Ishikawa (cell line): ENCODE results near the gene AP1B1.

Experiments used
- CEBPB ChIP-seq: IDR thresholded peaks from 2 replicates; pipeline ENCODE4 v1.6.1; 2012
- CREB1 ChIP-seq: IDR thresholded peaks from 2 replicates; pipeline ENCODE4 v1.6.1; 2012; ENCODE audit warnings: low read depth
- EGR1 ChIP-seq: IDR thresholded peaks from 2 replicates; pipeline ENCODE4 v1.6.1; 2012
- EP300 ChIP-seq: IDR thresholded peaks from 2 replicates; pipeline ENCODE4 v1.6.1; 2012; ENCODE audit warnings: borderline replicate concordance
- FOXM1 ChIP-seq: IDR thresholded peaks from 2 replicates; pipeline ENCODE4 v1.6.1; 2012; ENCODE audit warnings: low read depth, borderline replicate concordance
- MAX ChIP-seq: IDR thresholded peaks from 2 replicates; pipeline ENCODE4 v1.6.1; 2012
- NFIC ChIP-seq: IDR thresholded peaks from 2 replicates; pipeline ENCODE4 v1.6.1; 2012
- RAD21 ChIP-seq: IDR thresholded peaks from 2 replicates; pipeline ENCODE4 v1.6.1; 2012; ENCODE audit warnings: low read depth
- REST ChIP-seq: IDR thresholded peaks from 2 replicates; pipeline ENCODE4 v1.6.1; 2012; ENCODE audit warnings: low read depth, mild to moderate bottlenecking
- TAF1 ChIP-seq: IDR thresholded peaks from 2 replicates; pipeline ENCODE4 v1.6.1; 2012; ENCODE audit warnings: low read depth, mild to moderate bottlenecking
- TCF12 ChIP-seq: IDR thresholded peaks from 2 replicates; pipeline ENCODE4 v1.6.1; 2012; ENCODE audit warnings: low read depth
- TEAD4 ChIP-seq: IDR thresholded peaks from 2 replicates; pipeline ENCODE4 v1.6.1; 2012
- USF1 ChIP-seq: IDR thresholded peaks from 2 replicates; pipeline ENCODE4 v1.6.1; 2012
- YY1 ChIP-seq: IDR thresholded peaks from 2 replicates; pipeline ENCODE4 v1.6.1; 2012; ENCODE audit warnings: low read depth
- ZBTB7A ChIP-seq: IDR thresholded peaks from 2 replicates; pipeline ENCODE4 v1.6.1; 2012; ENCODE audit warnings: low read depth

Gene AP1B1

GRCh38 chr22:29320546-29320945 lies 67.8 kb downstream of the AP1B1 start:
- TF ChIP-seq RAD21 (0 out of 2 replicates have a peak, but pooled peaks have one; percentile 10), NFIC (no peak)

GRCh38 chr22:29319072-29319471 lies 69.3 kb downstream of the AP1B1 start:
- no peak for TF ChIP-seq CEBPB
- TF ChIP-seq TAF1, result no peak
- TF ChIP-seq YY1, result no peak
- TF ChIP-seq TEAD4, result no peak
- no peak for TF ChIP-seq REST
- TF ChIP-seq TCF12, result no peak
- TF ChIP-seq RAD21, result no peak
- TF ChIP-seq CREB1, result no peak
- TF ChIP-seq EGR1, result no peak
- no peak for TF ChIP-seq USF1
- no peak for TF ChIP-seq NFIC
- TF ChIP-seq EP300, result no peak
- TF ChIP-seq FOXM1, result no peak
- TF ChIP-seq ZBTB7A, result no peak
- no peak for TF ChIP-seq MAX

GRCh38 chr22:29317827-29318454 lies 70.4 kb downstream of the AP1B1 start:
- TF ChIP-seq ZBTB7A (no peak), EGR1 (no peak), TEAD4 (no peak)

- TF ChIP-seq USF1 (no peak), ZBTB7A (no peak), EP300 (no peak), NFIC (no peak), EGR1 (no peak), YY1 (no peak), REST (no peak), CEBPB (no peak), TEAD4 (no peak), FOXM1 (no peak), CREB1 (no peak), MAX (no peak), TCF12 (no peak), TAF1 (no peak), RAD21 (no peak)
These were observed 72.1 kb downstream of the AP1B1 start for GRCh38 chr22:29316141-29316828.

- TF ChIP-seq TEAD4, result no peak
- peak; percentile 45; the same call in 1 of the 2 replicates for TF ChIP-seq ZBTB7A
- peak; percentile 32; the same call in 1 of the 2 replicates for TF ChIP-seq MAX
- TF ChIP-seq RAD21, result no peak
These were observed 72.9 kb downstream of the AP1B1 start, which contains the start of gene RASL10A for GRCh38 chr22:29315286-29316140. Gene RASL10A (minus strand): TSS chr22:29315697. CDS start chr22:29315246, 451 bp downstream.
